ENCODE results near the gene GALK1. TPM values are rescaled to one million over a fixed set of nuclear protein-coding genes. Genes with fewer than 3 reads are reported as not detected.

GALK1 gene
- polyA plus RNA-seq, 3 donors, result 44.8 to 108 (median 84.3) TPM

- no peak for TF ChIP-seq CTCF (IDR thresholded peaks at IDR 0.05)
These were observed 45.2 kb upstream of the GALK1 start for GRCh38 chr17:75810216-75810615.

GRCh38 chr17:75809631-75810111 lies 44.7 kb upstream of the GALK1 start:
- H2AFZ ChIP-seq (ENCODE audit: insufficient read depth, low read depth, low read length, poor library complexity, severe bottlenecking), result no peak overlapping the region
- no peak overlapping the region for H3K4me3 ChIP-seq (replicated peaks in 1 of 3; ENCODE audit: low read depth in 2 of 3, low read length in 3 of 3)
- H3K4me1 ChIP-seq (ENCODE audit: control insufficient read depth in 1 of 2, insufficient read depth in 2 of 2, low read length in 2 of 2), result no peaks in the 10 kb centered on the region
- H3K27me3 ChIP-seq (ENCODE audit: control insufficient read depth in 2 of 2, insufficient read depth in 2 of 2, low read length in 2 of 2), result no peaks in the 10 kb centered on the region
- H3K36me3 Mint-ChIP-seq, result peaks cover 32 to 49% of the 10 kb centered on the region in 2 donors
- WGBS (ENCODE audit: insufficient coverage), result 98% methylated on average over 23 of the region's 24 CpGs
- no peaks in the 10 kb centered on the region for H3K4me1 Mint-ChIP-seq
- intact Hi-C loops (cut with micrococcal nuclease), result no loop called here
- peaks cover 0 to 3% (median 0%) of the 10 kb centered on the region in 3 donors for H3K27me3 Mint-ChIP-seq (ENCODE audit: low read depth in 3 of 3)
- H3K36me3 ChIP-seq (replicated peaks in 1 of 2; ENCODE audit: control insufficient read depth in 1 of 2, insufficient read depth in 2 of 2, low read length in 2 of 2), result peaks cover 37 to 56% of the 10 kb centered on the region in 2 donors
- no peaks in the 10 kb centered on the region for H4K20me1 ChIP-seq (ENCODE audit: insufficient read depth, low read length)
- DNase-seq, result no peak
- H3K4me2 ChIP-seq (replicated peaks; ENCODE audit: extremely low read depth, low read length, poor library complexity, severe bottlenecking), result no peak overlapping the region
- no peak overlapping the region for H3K27ac Mint-ChIP-seq
- H3K9me3 ChIP-seq (replicated peaks in 1 of 2; ENCODE audit: control insufficient read depth in 1 of 2, insufficient read depth in 1 of 2, low read length in 2 of 2), result no peaks in the 10 kb centered on the region
- TF ChIP-seq CTCF (IDR thresholded peaks at IDR 0.05), result no peak
- H3K4me3 Mint-ChIP-seq, result no peak overlapping the region
- no peak overlapping the region for H3K9ac ChIP-seq (ENCODE audit: insufficient read depth, low read length, poor library complexity, severe bottlenecking)
- peaks cover 0 to 2% (median 0%) of the 10 kb centered on the region in 7 donors for H3K9me3 Mint-ChIP-seq
- peaks cover 9% of the 10 kb centered on the region for H3K79me2 ChIP-seq (ENCODE audit: insufficient read depth, low read length)
- no peak overlapping the region for H3K27ac ChIP-seq (ENCODE audit: low read depth in 1 of 2, low read length in 2 of 2)

More at GRCh38 chr17:75810216-75810615, 45.2 kb upstream of the GALK1 start:
- Histone ChIP-seq H3K4me3 (replicated peaks in 1 of 3; ENCODE audit: low read depth in 2 of 3, low read length in 3 of 3) (no peak overlapping the region), H3K4me2 (replicated peaks; ENCODE audit: extremely low read depth, low read length, poor library complexity, severe bottlenecking) (no peak overlapping the region), H3K9ac (ENCODE audit: insufficient read depth, low read length, poor library complexity, severe bottlenecking) (no peak overlapping the region), H3K27me3 (ENCODE audit: control insufficient read depth in 2 of 2, insufficient read depth in 2 of 2, low read length in 2 of 2) (no peaks in the 10 kb centered on the region), H3K9me3 (replicated peaks in 1 of 2; ENCODE audit: control insufficient read depth in 1 of 2, insufficient read depth in 1 of 2, low read length in 2 of 2) (no peaks in the 10 kb centered on the region), H3K36me3 (replicated peaks in 1 of 2; ENCODE audit: control insufficient read depth in 1 of 2, insufficient read depth in 2 of 2, low read length in 2 of 2) (peaks cover 42 to 62% of the 10 kb centered on the region in 2 donors), H2AFZ (ENCODE audit: insufficient read depth, low read depth, low read length, poor library complexity, severe bottlenecking) (no peak overlapping the region), H4K20me1 (ENCODE audit: insufficient read depth, low read length) (no peaks in the 10 kb centered on the region), H3K27ac (ENCODE audit: low read depth in 1 of 2, low read length in 2 of 2) (no peak overlapping the region), H3K79me2 (ENCODE audit: insufficient read depth, low read length) (peaks cover 8% of the 10 kb centered on the region), H3K4me1 (ENCODE audit: control insufficient read depth in 1 of 2, insufficient read depth in 2 of 2, low read length in 2 of 2) (no peaks in the 10 kb centered on the region)
- DNase-seq, result no peak
- H3K9me3 Mint-ChIP-seq, result peaks cover 0 to 2% (median 0%) of the 10 kb centered on the region in 7 donors
- H3K36me3 Mint-ChIP-seq, result peaks cover 33 to 53% of the 10 kb centered on the region in 2 donors
- no peak overlapping the region for H3K27ac Mint-ChIP-seq
- peaks cover 0 to 3% (median 0%) of the 10 kb centered on the region in 3 donors for H3K27me3 Mint-ChIP-seq (ENCODE audit: low read depth in 3 of 3)
- no peak overlapping the region for H3K4me3 Mint-ChIP-seq
- H3K4me1 Mint-ChIP-seq, result no peaks in the 10 kb centered on the region
- WGBS (ENCODE audit: insufficient coverage), result 100% methylated on average over 2 of the region's 5 CpGs
- intact Hi-C loops (cut with micrococcal nuclease), result no loop called here
